Ovary (tissue), 3 donors: Measurements from ENCODE around the gene PRDM1.

ENCODE experiments used
- CTCF ChIP-seq, 3 donors: fragments of 450-650 bp in 2 of 3; fragments of 200-600 bp in 1 of 3; IDR thresholded peaks; one replicate each; pipeline versions ENCODE4 v1.5.1 to v1.8.0; 2016 to 2022; ENCODE audit warnings: antibody characterized with exemption in 3 of 3, mild to moderate bottlenecking in 1 of 3
- EP300 ChIP-seq: sonication (generic); formaldehyde crosslinking; IDR thresholded peaks from one replicate; pipeline ENCODE4 v1.6.1; 2017; ENCODE audit warnings: antibody characterized with exemption
- donor health status: DM: no; HTN: no; CAD: no.

DNA sequence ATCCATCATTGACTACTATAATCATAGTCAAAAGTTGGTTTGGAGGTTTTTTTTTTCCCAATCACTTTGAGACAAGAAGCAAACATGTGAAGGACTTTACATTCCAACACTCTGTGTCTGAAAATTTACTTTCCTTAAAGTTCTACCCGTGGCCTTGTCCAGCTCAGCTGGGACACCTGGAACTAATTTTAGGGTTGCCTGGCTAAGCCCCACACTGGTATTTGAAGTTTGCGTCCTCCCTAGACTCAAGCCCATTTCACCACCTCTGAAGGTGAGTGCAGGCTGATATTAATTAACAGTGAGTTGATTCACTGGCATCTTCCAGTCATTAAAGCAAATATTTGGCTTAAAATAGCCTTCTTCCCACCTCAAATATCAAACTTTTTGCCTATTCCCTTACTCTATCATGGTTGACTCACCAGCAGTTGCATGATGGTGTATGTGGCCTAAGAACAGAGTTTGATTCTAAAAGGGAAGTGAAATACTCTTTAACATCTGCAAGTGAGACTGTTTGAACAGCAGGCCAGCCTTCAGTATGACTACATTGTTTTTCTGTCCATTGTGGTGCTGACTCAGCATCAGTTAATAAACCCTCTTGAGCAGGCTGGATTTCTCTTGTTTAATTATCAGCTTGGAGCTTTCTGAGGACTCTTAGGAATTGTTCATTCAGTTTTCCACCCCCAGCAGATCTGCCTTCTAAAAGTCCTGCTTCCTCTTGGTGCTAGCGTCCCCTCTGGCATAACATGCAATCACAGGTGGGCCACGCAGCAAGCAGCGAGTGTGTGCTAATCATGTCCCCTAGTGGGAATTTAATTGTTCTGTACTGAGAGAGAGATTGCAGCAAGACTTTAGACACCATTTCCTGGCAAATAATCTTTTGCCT is 1.8 kb upstream of the PRDM1 start:
- TF ChIP-seq CTCF (IDR thresholded peaks at IDR 0.05) = peak in 1 of 3 donors; percentile 45
- TF ChIP-seq EP300 = no peak
